AG10803 (cell line): Measurements from ENCODE around the gene GTF3C1.

Experiments used
- DNase-seq: peaks from one replicate; pipeline ENCODE4 v3.0.0; 2010; ENCODE audit warnings: low read depth
- H3K4me3 ChIP-seq: 2 replicates; pipeline ENCODE4 v1.5.1; 2011; ENCODE audit warnings: mild to moderate bottlenecking, low read length, control low read depth
- TF ChIP-seq, protein P1 (sequence below): conservative IDR thresholded peaks from 2 replicates; pipeline ENCODE4 v1.5.1; 2011; ENCODE audit warnings: mild to moderate bottlenecking, low read length, control low read depth, inconsistent platforms

Gene GTF3C1

DNA sequence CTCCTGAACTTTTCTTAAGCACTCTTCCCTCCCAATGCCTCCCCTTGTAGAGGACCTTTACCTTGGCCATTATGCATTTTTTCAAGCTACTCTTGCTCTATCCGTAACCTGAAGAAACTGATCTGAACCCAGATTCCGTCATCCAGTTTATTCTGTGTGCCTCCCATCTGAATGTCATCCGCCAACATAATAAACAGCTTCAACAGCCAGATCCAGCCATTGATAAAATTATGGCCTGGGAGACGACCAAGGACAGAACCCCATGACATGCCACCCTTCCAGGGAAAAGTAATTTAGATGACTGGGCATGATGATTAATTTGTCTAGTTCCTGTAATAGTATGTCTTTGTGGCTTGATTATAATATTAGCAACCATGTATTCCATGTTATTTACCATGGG, 42.1 kb upstream of the GTF3C1 start:
- no peak for DNase-seq
- TF ChIP-seq, protein P1, sequence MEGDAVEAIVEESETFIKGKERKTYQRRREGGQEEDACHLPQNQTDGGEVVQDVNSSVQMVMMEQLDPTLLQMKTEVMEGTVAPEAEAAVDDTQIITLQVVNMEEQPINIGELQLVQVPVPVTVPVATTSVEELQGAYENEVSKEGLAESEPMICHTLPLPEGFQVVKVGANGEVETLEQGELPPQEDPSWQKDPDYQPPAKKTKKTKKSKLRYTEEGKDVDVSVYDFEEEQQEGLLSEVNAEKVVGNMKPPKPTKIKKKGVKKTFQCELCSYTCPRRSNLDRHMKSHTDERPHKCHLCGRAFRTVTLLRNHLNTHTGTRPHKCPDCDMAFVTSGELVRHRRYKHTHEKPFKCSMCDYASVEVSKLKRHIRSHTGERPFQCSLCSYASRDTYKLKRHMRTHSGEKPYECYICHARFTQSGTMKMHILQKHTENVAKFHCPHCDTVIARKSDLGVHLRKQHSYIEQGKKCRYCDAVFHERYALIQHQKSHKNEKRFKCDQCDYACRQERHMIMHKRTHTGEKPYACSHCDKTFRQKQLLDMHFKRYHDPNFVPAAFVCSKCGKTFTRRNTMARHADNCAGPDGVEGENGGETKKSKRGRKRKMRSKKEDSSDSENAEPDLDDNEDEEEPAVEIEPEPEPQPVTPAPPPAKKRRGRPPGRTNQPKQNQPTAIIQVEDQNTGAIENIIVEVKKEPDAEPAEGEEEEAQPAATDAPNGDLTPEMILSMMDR = no peak
- H3K4me3 ChIP-seq = no peak overlapping the region

- no peak overlapping the region for H3K4me3 ChIP-seq
- DNase-seq = no peak
- TF ChIP-seq, protein P1 = no peak
Observed at GRCh38 chr16:27588057-27588456, 38.3 kb upstream of the GTF3C1 start.

GRCh38 chr16:27586711-27587110, 37.0 kb upstream of the GTF3C1 start:
- DNase-seq = no peak
- TF ChIP-seq, protein P1 = no peak
- no peak overlapping the region for H3K4me3 ChIP-seq

DNA sequence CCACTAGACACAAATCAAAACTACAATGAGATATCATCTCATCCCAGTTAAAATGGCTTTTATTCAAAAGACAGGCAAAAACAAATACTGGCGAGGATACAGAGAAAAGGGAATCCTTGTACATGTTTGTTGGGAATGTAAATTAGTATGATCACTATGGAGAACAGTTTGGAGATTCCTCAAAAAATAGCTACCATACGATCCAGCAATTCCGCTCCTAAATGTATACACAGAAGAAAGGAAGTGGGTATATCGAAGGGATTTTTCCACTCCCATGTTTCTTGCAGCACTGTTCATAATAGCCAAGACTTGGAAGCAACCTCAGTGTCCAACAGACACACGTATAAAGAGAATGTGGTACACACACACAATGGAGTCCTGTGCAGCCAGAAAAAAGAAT, 35.5 kb upstream of the GTF3C1 start:
- TF ChIP-seq, protein P1 = no peak
- no peak for DNase-seq
- H3K4me3 ChIP-seq = no peak overlapping the region

DNA sequence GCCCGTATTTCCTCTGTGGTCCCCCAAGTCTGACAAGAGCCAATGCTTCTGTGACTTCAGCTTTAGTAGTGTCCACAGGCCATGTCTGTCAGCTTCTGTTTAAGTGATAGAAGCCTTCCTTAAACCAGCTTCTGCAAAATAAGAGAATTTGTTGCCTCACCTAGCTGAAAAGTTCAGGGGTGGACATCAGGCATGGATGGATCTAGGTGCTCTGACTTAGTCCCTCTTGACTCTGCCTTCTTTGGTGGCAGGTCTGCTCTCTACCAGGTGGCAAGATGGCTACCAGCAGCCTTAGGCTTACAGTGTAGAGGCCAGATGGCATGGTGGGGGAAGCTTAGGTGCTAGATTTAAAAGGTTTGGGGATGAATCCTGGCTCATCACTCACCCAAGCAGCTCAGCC, 33.9 kb upstream of the GTF3C1 start:
- no peak for DNase-seq
- H3K4me3 ChIP-seq = no peak overlapping the region
- TF ChIP-seq, protein P1 = no peak

DNA sequence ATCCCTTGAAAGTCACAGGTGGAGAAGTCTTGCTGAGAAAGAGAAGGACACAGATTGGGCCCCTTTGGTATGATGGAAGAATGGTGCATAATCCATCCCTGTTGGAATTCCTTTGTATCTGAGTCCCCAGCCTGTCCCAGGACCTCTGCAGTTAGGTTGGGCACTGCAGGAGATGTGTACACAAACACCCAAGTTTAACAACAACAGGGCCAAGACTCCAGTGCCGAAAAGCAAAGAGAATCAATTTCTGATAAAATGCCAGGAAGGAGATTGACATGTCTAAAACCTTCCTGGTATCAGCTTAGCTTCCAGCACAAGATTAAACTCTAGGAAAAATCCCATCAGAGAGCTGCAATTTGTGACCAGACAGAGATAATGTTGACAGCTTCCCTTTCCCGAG, 33.2 kb upstream of the GTF3C1 start:
- TF ChIP-seq, protein P1 = no peak
- DNase-seq = no peak
- H3K4me3 ChIP-seq = no peak overlapping the region

- TF ChIP-seq, protein P1 = no peak
- DNase-seq = peak; percentile 59
- no peak overlapping the region for H3K4me3 ChIP-seq
Observed at GRCh38 chr16:27579087-27579980, 29.6 kb upstream of the GTF3C1 start.
